ENCODE results near the gene GRPEL2.

GRPEL2 gene

GRCh38 chr5:149317281-149318048 lies 27.8 kb upstream of the GRPEL2 start:
- peak; percentile 83 for TF ChIP-seq CTCF (conservative IDR thresholded peaks at IDR 0.05; ENCODE audit: low read depth)
- CTCF ChIA-PET, result interaction anchor here (0.6 to 5.0 kb wide), 18 partner anchors 8 to 187 kb away, joined by 3 to 40 read pairs (median 4); partner anchors contain the start of gene ABLIM3
- POLR2A ChIA-PET (ENCODE audit: low non-redundant PET), result interaction anchor here (1.0 kb wide), 1 partner anchor 55 kb away, joined by 4 read pairs; no protein-coding TSS in a partner anchor
- DNase-seq (ENCODE audit: low spot score), result peak; percentile 75
- peak overlapping the region; percentile 51 for H3K27ac ChIP-seq

- TF ChIP-seq CTCF (conservative IDR thresholded peaks at IDR 0.05; ENCODE audit: low read depth), result no peak
- no peak for DNase-seq (ENCODE audit: low spot score)
- POLR2A ChIA-PET (ENCODE audit: low non-redundant PET), result no interaction called here
- peak overlapping the region; percentile 85 for H3K27ac ChIP-seq
- CTCF ChIA-PET, result interaction anchor here (2.2 to 5.0 kb wide), 2 partner anchors 48 to 53 kb away, joined by 16 to 40 read pairs; no protein-coding TSS in a partner anchor
These were observed 26.1 kb upstream of the GRPEL2 start for GRCh38 chr5:149319174-149319573.

- peak overlapping the region; percentile 85 for H3K27ac ChIP-seq
- ChIA-PET POLR2A (ENCODE audit: low non-redundant PET) (interaction anchor here (0.7 to 1.1 kb wide), 3 partner anchors 21 to 35 kb away, joined by 3 to 6 read pairs (median 5); partner anchors contain the start of gene GRPEL2), CTCF (interaction anchor here (0.6 to 5.0 kb wide), 5 partner anchors 47 to 244 kb away, joined by 3 to 40 read pairs (median 5); no protein-coding TSS in a partner anchor)
- TF ChIP-seq CTCF (conservative IDR thresholded peaks at IDR 0.05; ENCODE audit: low read depth), result no peak
- DNase-seq (ENCODE audit: low spot score), result peak; percentile 88
These were observed 24.4 kb upstream of the GRPEL2 start for GRCh38 chr5:149320791-149321330.

GRCh38 chr5:149322518-149322917 lies 22.8 kb upstream of the GRPEL2 start:
- H3K27ac ChIP-seq, result peak overlapping the region; percentile 15
- POLR2A ChIA-PET (ENCODE audit: low non-redundant PET), result no interaction called here
- CTCF ChIA-PET, result interaction anchor here (0.5 to 1.6 kb wide), 4 partner anchors 45 to 242 kb away, joined by 3 to 5 read pairs (median 4); no protein-coding TSS in a partner anchor
- DNase-seq (ENCODE audit: low spot score), result no peak
- no peak for TF ChIP-seq CTCF (conservative IDR thresholded peaks at IDR 0.05; ENCODE audit: low read depth)

- no peak overlapping the region; the same call in 1 of the 2 replicates for H3K27ac ChIP-seq
- CTCF ChIA-PET, result interaction anchor here (0.7 to 1.6 kb wide), 5 partner anchors 34 to 321 kb away, joined by 3 to 5 read pairs (median 3); no protein-coding TSS in a partner anchor
- DNase-seq (ENCODE audit: low spot score), result no peak
- POLR2A ChIA-PET (ENCODE audit: low non-redundant PET), result no interaction called here
- no peak for TF ChIP-seq CTCF (conservative IDR thresholded peaks at IDR 0.05; ENCODE audit: low read depth)
These were observed 22.1 kb upstream of the GRPEL2 start for GRCh38 chr5:149323210-149323609.

GRCh38 chr5:149323621-149324205 lies 21.6 kb upstream of the GRPEL2 start:
- TF ChIP-seq CTCF (conservative IDR thresholded peaks at IDR 0.05; ENCODE audit: low read depth), result no peak
- ChIA-PET POLR2A (ENCODE audit: low non-redundant PET) (interaction anchor here (1.2 kb wide), 1 partner anchor 25 kb away, joined by 3 read pairs; no protein-coding TSS in a partner anchor), CTCF (interaction anchor here (0.6 to 1.6 kb wide), 6 partner anchors 48 to 322 kb away, joined by 3 to 5 read pairs (median 3); no protein-coding TSS in a partner anchor)
- DNase-seq (ENCODE audit: low spot score), result no peak
- no peak overlapping the region for H3K27ac ChIP-seq

All from RWPE1 (cell line).